Activated CD4-positive, alpha-beta T cell treated with anti-CD3 and anti-CD28 coated beads, Interleukin-2, amount 50 U/mL, for 4 hours (primary cell): ENCODE measurements around the gene PRKCQ.
"Not testable (repeated sequence)": the region's sequence is repeated elsewhere in the genome, so short reads cannot be mapped to it uniquely, and the experiment has no call there.

Source experiments
- DNase-seq, 2 experiments: peaks; one replicate each; pipeline ENCODE4 v3.0.0-alpha.2; 2020

PRKCQ gene

DNA sequence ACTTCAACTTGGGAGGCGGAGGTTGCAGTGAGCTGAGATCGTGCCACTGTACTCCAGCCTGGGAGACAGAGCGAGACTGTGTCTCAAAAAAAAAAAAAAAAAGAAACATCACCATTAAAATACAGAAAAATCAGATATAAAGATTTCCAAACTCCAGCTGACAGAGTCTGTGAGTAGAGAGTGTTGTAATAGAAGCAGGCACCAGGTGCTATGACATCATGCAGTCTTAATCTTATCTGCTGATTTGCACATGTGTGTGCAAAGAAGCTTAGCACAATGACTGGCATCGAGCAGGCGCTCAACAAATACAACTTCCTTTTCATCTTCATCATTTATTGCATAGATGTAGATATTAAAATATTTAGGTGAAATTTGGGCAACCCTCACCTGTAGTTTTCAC is 92.2 kb downstream of the PRKCQ start:
- no peak for DNase-seq

DNA sequence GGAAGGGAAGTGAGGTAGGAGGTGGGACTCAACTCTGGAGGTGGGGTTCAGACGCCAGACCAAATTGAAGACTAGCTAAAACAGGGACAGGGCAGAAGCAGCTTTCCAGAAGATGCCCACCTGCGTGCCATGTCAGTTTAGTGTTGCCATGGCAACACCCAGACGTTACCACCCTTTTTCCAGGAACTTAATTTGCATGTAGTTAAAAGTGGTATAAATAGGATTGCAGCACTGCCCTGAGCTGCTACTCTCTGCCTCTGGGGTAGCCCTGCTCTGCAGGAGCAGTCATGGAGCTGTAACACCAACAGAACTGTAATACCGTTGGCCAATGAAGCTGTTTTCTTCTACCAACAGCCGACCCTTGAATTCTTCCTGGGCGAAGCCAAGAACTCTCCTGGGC is 93.8 kb downstream of the PRKCQ start:
- DNase-seq: no peak

DNA sequence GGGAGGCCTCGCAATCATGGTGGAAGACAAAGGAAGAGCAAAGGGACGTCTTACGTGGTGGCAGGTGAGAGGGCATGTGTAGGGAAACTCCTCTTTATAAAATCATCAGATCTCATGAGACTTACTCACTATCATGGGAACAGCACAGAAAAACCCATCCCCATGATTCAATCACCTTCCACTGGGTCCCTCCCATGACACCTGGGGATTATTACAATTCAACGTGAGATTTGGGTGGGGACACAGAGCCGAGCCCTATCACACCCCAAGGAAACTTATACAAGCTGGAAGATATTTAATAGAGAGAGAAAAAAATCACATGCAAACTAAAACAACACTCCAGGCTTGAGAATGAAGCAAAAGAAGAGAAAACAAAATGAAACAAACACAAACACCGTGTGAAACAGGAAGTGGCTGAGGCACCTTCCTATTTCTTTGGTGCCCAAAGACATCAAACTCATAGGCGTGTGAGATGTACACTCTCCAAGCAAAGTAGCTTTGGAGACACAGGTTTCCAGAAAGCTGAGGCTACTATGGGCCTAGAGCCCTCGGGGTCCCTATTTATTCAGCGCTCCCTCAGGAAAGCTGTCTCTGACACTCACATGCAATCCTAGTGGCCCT is 97.2 kb downstream of the PRKCQ start:
- no peak for DNase-seq

DNA sequence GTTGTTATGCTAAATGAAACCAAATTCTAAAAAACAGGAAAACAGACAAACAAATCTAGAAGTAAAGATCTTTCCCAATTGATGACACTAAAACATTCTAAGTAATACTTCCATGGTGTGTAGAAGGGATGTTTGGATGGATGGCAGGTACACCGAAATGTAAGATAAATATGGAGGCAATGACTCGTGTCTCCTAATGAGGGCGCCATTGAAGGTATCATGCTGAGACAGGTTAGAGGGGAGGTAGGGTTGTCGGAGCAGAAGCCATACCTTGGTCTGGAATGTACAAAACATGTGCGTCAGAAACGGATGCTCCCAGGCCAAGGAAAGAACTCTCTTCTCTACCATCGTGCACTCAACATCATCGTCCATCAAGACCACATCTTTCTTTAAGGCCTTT is 101.4 kb downstream of the PRKCQ start:
- DNase-seq: no peak

DNA sequence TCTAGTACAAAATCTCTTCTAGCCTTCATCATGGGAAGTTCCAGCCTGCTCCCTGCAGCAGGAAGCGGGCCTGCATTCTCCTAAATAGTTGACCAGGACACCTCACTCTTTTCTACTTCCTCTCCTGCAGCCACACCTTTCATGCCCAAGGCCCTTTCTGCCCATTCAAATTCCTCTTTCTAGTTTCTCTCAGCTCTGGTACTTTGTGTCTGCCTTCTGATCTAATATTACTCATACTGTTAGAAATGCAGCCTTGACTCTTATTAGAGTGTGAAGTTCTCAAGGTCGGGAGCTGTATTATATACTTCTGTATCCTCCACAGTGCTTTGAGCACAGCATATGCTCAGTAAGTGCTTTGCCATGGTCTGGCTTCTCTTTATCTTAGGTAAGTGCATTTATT is 103.1 kb downstream of the PRKCQ start:
- no peak for DNase-seq

DNA sequence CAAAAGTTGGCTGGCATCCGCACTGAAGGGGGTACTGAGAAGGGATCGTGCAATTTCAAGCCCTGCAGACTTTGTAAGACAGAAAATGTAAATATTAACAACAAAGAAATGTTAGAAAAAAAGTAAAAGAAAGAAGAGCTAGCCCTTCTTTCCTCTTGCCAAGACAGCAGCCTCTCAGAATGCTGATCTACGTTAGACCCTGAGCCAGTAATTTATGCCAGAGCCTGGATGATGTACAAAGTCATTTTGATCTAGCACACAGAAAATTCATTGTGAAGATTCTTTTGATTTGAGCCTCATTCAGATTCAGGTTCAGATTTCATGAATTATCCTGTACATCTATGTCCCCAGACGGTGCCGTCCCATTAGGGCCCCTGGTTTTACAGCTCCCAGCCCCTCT is 105.2 kb downstream of the PRKCQ start:
- DNase-seq: no peak

DNA sequence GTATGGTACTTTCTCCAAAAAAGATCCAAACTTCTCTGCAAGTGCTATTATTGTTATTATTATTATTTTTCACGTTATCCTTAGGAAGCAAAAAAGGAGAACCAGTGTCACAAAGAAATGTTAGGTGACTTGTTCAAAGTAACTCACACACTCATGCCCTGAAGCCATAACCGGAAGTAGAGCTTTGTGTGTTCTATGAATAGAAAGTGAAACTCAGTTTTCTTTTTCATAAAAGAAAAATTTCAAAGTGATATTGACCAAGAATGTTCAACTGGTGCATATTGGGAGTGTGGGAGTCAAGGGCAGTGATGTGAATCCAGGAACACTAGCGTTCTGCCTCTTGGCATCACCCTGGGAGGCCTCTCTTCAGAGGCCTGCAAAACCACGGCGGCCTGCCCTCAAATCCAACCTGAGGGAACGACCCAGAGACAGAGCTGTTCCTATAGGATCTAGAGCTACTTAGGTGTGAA is 106.1 kb downstream of the PRKCQ start:
- no peak for DNase-seq

DNA sequence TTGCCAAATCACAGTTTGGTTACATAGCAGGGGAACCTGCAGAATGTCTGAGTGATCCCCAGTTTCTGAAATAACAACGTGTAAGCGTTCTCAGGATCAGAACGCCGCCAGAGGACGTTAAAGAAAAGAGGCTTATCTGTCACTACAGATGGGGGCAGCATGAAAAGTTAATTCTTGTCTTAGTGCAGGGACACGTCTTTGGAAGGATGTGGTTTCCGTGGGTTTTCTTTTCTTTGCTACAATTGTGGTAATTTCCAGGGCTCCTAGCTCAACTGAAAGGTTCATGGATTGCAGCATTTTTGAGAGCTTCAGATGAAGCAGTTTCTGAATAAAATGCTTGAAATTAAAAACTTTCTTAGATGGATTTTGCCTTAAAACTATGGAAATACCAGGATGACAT is 106.6 kb downstream of the PRKCQ start:
- DNase-seq: peak in 1 of 2 experiments; percentile 33

DNA sequence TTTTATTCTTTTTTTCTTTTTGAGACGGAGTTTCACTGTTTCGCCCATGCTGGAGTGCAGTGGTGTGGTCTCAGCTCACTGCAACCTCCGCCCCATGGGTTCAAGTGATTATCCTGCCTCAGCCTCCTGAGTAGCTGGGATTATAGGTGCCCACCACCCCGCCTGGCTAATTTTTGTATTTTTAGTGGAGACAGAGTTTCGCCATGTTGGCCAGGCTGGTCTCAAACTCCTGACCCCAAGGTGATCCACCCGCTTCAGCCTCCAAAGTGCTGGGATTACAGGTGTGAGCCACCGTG is 107.4 kb downstream of the PRKCQ start:
- not testable (repeated sequence) for DNase-seq

GRCh38 chr10:6470894-6471618 is 109.0 kb downstream of the PRKCQ start:
- no peak for DNase-seq

- no peak for DNase-seq
Observed at GRCh38 chr10:6469661-6470060, 110.4 kb downstream of the PRKCQ start.

- no peak for DNase-seq
Observed at GRCh38 chr10:6465854-6466601, 114.0 kb downstream of the PRKCQ start.

DNA sequence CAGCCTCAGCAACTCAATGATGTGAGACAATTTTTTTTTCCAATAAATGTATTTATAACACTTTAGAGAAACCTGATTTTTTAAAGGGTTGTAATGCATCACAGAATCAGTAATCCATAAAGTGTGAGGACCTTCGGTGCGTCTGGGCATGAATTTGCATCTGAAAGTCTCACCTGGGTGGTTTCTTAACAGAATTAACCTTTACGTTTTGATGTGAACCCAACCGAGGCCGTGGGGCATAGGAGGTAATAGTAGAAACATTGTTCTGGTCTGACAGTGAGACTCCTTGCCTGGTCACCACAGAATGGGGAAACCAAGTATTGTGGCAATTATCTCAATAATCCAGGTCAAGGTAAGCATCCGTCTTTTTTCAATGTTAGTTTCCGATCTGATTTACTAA is 114.6 kb downstream of the PRKCQ start:
- DNase-seq: no peak

GRCh38 chr10:6464862-6465430 is 115.1 kb downstream of the PRKCQ start:
- peak; percentile 14 to 31 for DNase-seq

- no peak for DNase-seq
Observed at GRCh38 chr10:6463366-6463765, 116.7 kb downstream of the PRKCQ start.

GRCh38 chr10:6461961-6462360 is 118.1 kb downstream of the PRKCQ start:
- DNase-seq: no peak

- DNase-seq: no peak
Observed at GRCh38 chr10:6460861-6461409, 119.1 kb downstream of the PRKCQ start.

GRCh38 chr10:6458814-6459213 is 121.3 kb downstream of the PRKCQ start:
- DNase-seq: no peak

GRCh38 chr10:6457376-6457775 is 122.7 kb downstream of the PRKCQ start:
- DNase-seq: no peak

- no peak for DNase-seq
Observed at GRCh38 chr10:6456067-6456466, 124.0 kb downstream of the PRKCQ start.

DNA sequence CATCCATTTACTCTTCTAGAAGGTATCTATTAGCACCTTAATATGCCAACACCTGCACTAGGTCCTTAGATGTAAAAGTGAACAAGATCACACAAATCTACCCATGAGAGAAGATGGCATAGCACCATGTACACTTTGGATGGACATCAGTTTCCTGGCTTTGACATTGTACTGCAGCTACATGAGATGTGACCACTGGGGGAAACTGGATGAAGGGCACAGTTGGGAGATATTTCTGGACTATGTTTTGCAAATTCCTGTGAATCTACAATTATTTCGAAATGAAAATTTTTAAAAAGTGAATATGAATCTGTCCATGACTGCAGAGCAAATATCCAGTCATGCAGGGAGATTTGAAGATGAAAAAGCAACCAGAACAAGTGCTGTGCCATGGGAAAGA is 124.5 kb downstream of the PRKCQ start:
- no peak for DNase-seq

- DNase-seq: no peak
Observed at GRCh38 chr10:6446711-6447110, 133.4 kb downstream of the PRKCQ start.

- peak; percentile 61 to 66 for DNase-seq
Observed at GRCh38 chr10:6445671-6446316, 134.3 kb downstream of the PRKCQ start.
